ENCODE measurements around the gene CRTC3.
A peak's percentile ranks its signal among the peaks of the same experiment; 100 is the strongest.

Gene CRTC3

GRCh38 chr15:90563463-90563862 is 33.7 kb downstream of the CRTC3 start:
- DNase-seq (ENCODE audit: low read depth): no peak

GRCh38 chr15:90564051-90564450 is 34.3 kb downstream of the CRTC3 start:
- DNase-seq (ENCODE audit: low read depth): no peak

- DNase-seq (ENCODE audit: low read depth): no peak
Observed at GRCh38 chr15:90564590-90564989, 34.9 kb downstream of the CRTC3 start.

GRCh38 chr15:90565866-90566265 is 36.1 kb downstream of the CRTC3 start:
- DNase-seq (ENCODE audit: low read depth): no peak

GRCh38 chr15:90570643-90571042 is 40.9 kb downstream of the CRTC3 start:
- DNase-seq (ENCODE audit: low read depth): no peak

- peak; percentile 55 for DNase-seq (ENCODE audit: low read depth)
Observed at GRCh38 chr15:90571063-90571541, 41.4 kb downstream of the CRTC3 start.

GRCh38 chr15:90572893-90573292 is 43.2 kb downstream of the CRTC3 start:
- DNase-seq (ENCODE audit: low read depth): no peak

- DNase-seq (ENCODE audit: low read depth): no peak
Observed at GRCh38 chr15:90576711-90577389, 47.1 kb downstream of the CRTC3 start.

- no peak for DNase-seq (ENCODE audit: low read depth)
Observed at GRCh38 chr15:90579213-90579612, 49.5 kb downstream of the CRTC3 start.

GRCh38 chr15:90580099-90580498 is 50.4 kb downstream of the CRTC3 start:
- DNase-seq (ENCODE audit: low read depth): no peak

GRCh38 chr15:90580541-90580940 is 50.8 kb downstream of the CRTC3 start:
- no peak for DNase-seq (ENCODE audit: low read depth)

GRCh38 chr15:90580946-90581345 is 51.2 kb downstream of the CRTC3 start:
- no peak for DNase-seq (ENCODE audit: low read depth)

- no peak for DNase-seq (ENCODE audit: low read depth)
Observed at GRCh38 chr15:90581771-90582352, 52.1 kb downstream of the CRTC3 start.

- DNase-seq (ENCODE audit: low read depth): no peak
Observed at GRCh38 chr15:90582553-90582952, 52.8 kb downstream of the CRTC3 start.

- DNase-seq (ENCODE audit: low read depth): no peak
Observed at GRCh38 chr15:90583471-90584252, 53.9 kb downstream of the CRTC3 start.

- no peak for DNase-seq (ENCODE audit: low read depth)
Observed at GRCh38 chr15:90584841-90585240, 55.1 kb downstream of the CRTC3 start.

- DNase-seq (ENCODE audit: low read depth): no peak
Observed at GRCh38 chr15:90585863-90586262, 56.1 kb downstream of the CRTC3 start.

GRCh38 chr15:90586948-90587347 is 57.2 kb downstream of the CRTC3 start:
- DNase-seq (ENCODE audit: low read depth): no peak

- no peak for DNase-seq (ENCODE audit: low read depth)
Observed at GRCh38 chr15:90588427-90588826, 58.7 kb downstream of the CRTC3 start.

- no peak for DNase-seq (ENCODE audit: low read depth)
Observed at GRCh38 chr15:90591524-90591923, 61.8 kb downstream of the CRTC3 start.

- peak; percentile 62 for DNase-seq (ENCODE audit: low read depth)
Observed at GRCh38 chr15:90592131-90592881, 62.6 kb downstream of the CRTC3 start.

- DNase-seq (ENCODE audit: low read depth): no peak
Observed at GRCh38 chr15:90593499-90594158, 63.9 kb downstream of the CRTC3 start.
